Neural progenitor cell (in vitro differentiated cells): ENCODE measurements around the gene EMILIN2. TPM values are rescaled to one million over a fixed set of nuclear protein-coding genes. Genes with fewer than 3 reads are reported as not detected.

Experiments used
- DNase-seq: peaks from one replicate; pipeline ENCODE4 v3.0.0-alpha.2; 2016; ENCODE audit warnings: low spot score
- H2AFZ ChIP-seq: fragments of 200-600 bp; sonication (generic); replicated peaks from 2 replicates; pipeline ENCODE4 v1.6.1; 2016; ENCODE audit warnings: antibody characterized with exemption
- H3F3A ChIP-seq: fragments of 200-600 bp; sonication (generic); 2 replicates; pipeline ENCODE4 v1.6.1; 2016; ENCODE audit warnings: antibody characterized with exemption, low read depth
- H3K27ac ChIP-seq: fragments of 200-600 bp; sonication (generic); 2 replicates; pipeline ENCODE4 v1.5.1; 2016; ENCODE audit warnings: mild to moderate bottlenecking
- H3K27me3 ChIP-seq: fragments of 200-600 bp; sonication (generic); 2 replicates; pipeline ENCODE4 v1.6.1; 2016; ENCODE audit warnings: mild to moderate bottlenecking, moderate library complexity
- H3K36me3 ChIP-seq: fragments of 200-600 bp; sonication (generic); 2 replicates; pipeline ENCODE4 v1.5.1; 2016
- H3K4me1 ChIP-seq: fragments of 200-600 bp; sonication (generic); 2 replicates; pipeline ENCODE4 v1.6.1; 2016; ENCODE audit warnings: mixed run types
- H3K4me2 ChIP-seq: fragments of 200-600 bp; sonication (generic); 2 replicates; pipeline ENCODE4 v1.6.1; 2016
- H3K4me3 ChIP-seq: fragments of 200-600 bp; sonication (generic); 2 replicates; pipeline ENCODE4 v1.5.1; 2016
- H3K79me2 ChIP-seq: fragments of 200-600 bp; sonication (generic); 2 replicates; pipeline ENCODE4 v1.6.1; 2016; ENCODE audit warnings: low read depth
- H3K9ac ChIP-seq: fragments of 200-600 bp; sonication (generic); 2 replicates; pipeline ENCODE4 v1.6.1; 2016
- H3K9me3 ChIP-seq: fragments of 200-600 bp; sonication (generic); 2 replicates; pipeline ENCODE4 v1.5.1; 2016; ENCODE audit warnings: low read depth
- H4K20me1 ChIP-seq: fragments of 200-600 bp; sonication (generic); 2 replicates; pipeline ENCODE4 v1.6.1; 2016; ENCODE audit warnings: low read depth
- H3K27ac Mint-ChIP-seq: 3 replicates; pipeline ENCODE4 v1.8.0; 2021; ENCODE audit warnings: mixed read lengths
- H3K27me3 Mint-ChIP-seq: 2 replicates; pipeline ENCODE4 v1.8.0; 2022; ENCODE audit warnings: low read depth, mild to moderate bottlenecking, inconsistent platforms, moderate library complexity, mixed read lengths; ENCODE audit not compliant: insufficient read depth
- H3K36me3 Mint-ChIP-seq: 3 replicates; pipeline ENCODE4 v1.8.0; 2021; ENCODE audit warnings: mixed read lengths
- H3K4me1 Mint-ChIP-seq: 3 replicates; pipeline ENCODE4 v1.8.0; 2021; ENCODE audit warnings: mixed read lengths
- H3K4me3 Mint-ChIP-seq: 3 replicates; pipeline ENCODE4 v1.8.0; 2021; ENCODE audit warnings: mild to moderate bottlenecking, moderate library complexity, mixed read lengths
- H3K9me3 Mint-ChIP-seq: 3 replicates; pipeline ENCODE4 v1.8.0; 2020; ENCODE audit warnings: mixed read lengths
- EZH2 ChIP-seq: fragments of 200-600 bp; sonication (generic); IDR thresholded peaks from 2 replicates; pipeline ENCODE4 v1.6.1; 2017; ENCODE audit warnings: antibody characterized with exemption, mild to moderate bottlenecking, moderate library complexity
- EZH2phosphoT487 ChIP-seq: fragments of 200-600 bp; sonication (generic); IDR thresholded peaks from 2 replicates; pipeline ENCODE4 v1.6.1; 2017; ENCODE audit warnings: antibody characterized with exemption
- total RNA-seq: library from RNA; depleted of rRNA; stranded (reverse); fragments of >200 nt; gene quantifications from 2 replicates; pipeline ENCODE4 v1.2.3, GENCODE V29; 2015; ENCODE audit warnings: low replicate concordance
- TF ChIP-seq, protein P1 (sequence below): fragments of 200-600 bp; sonication (generic); IDR thresholded peaks from 2 replicates; pipeline ENCODE4 v1.5.1; 2017; ENCODE audit warnings: antibody characterized with exemption, mild to moderate bottlenecking

EMILIN2 gene
- total RNA-seq, 1 donor from 2014 or later: 2.2 TPM

DNA sequence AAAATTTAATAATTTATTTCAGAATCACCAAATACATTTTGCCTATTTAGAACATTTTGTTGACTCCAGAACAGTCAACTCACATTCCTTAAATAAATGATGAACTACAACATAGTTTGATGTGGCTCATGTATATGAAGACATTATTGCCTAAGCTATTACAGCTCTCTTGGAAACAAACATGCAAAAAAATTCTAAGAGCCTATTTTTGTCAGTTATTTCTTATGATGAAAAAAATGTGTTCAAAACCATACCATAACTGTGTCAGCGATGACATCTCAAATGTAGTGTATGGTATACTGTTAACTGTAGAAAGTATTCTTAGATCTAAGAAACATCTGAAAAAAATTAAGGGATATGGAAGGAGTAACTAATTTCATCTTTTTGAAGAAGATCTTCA lies 6.3 kb upstream of the EMILIN2 start:
- Mint-ChIP-seq H3K4me1 (peaks cover 5% of the 10 kb centered on the region), H3K27me3 (peaks cover 14% of the 10 kb centered on the region), H3K27ac (no peak overlapping the region), H3K4me3 (no peak overlapping the region), H3K36me3 (peaks cover 3% of the 10 kb centered on the region), H3K9me3 (peaks cover 21% of the 10 kb centered on the region)
- Histone ChIP-seq H3F3A (no peaks in the 10 kb centered on the region), H3K36me3 (no peaks in the 10 kb centered on the region), H2AFZ (no peak overlapping the region), H3K27ac (no peak overlapping the region), H4K20me1 (no peaks in the 10 kb centered on the region), H3K27me3 (peaks cover 28% of the 10 kb centered on the region), H3K79me2 (no peaks in the 10 kb centered on the region), H3K4me2 (no peak overlapping the region), H3K4me3 (no peak overlapping the region), H3K9ac (no peak overlapping the region), H3K4me1 (no peaks in the 10 kb centered on the region), H3K9me3 (no peaks in the 10 kb centered on the region)
- TF ChIP-seq, protein P1, sequence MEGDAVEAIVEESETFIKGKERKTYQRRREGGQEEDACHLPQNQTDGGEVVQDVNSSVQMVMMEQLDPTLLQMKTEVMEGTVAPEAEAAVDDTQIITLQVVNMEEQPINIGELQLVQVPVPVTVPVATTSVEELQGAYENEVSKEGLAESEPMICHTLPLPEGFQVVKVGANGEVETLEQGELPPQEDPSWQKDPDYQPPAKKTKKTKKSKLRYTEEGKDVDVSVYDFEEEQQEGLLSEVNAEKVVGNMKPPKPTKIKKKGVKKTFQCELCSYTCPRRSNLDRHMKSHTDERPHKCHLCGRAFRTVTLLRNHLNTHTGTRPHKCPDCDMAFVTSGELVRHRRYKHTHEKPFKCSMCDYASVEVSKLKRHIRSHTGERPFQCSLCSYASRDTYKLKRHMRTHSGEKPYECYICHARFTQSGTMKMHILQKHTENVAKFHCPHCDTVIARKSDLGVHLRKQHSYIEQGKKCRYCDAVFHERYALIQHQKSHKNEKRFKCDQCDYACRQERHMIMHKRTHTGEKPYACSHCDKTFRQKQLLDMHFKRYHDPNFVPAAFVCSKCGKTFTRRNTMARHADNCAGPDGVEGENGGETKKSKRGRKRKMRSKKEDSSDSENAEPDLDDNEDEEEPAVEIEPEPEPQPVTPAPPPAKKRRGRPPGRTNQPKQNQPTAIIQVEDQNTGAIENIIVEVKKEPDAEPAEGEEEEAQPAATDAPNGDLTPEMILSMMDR: no peak
- TF ChIP-seq EZH2phosphoT487: no peak
- no peak for TF ChIP-seq EZH2
- DNase-seq: no peak

GRCh38 chr18:2843146-2843545 lies 3.7 kb upstream of the EMILIN2 start:
- Mint-ChIP-seq H3K4me1 (peaks cover 15% of the 10 kb centered on the region), H3K36me3 (peaks cover 3% of the 10 kb centered on the region), H3K27ac (no peak overlapping the region), H3K9me3 (peaks cover 10% of the 10 kb centered on the region), H3K4me3 (no peak overlapping the region), H3K27me3 (peaks cover 27% of the 10 kb centered on the region)
- Histone ChIP-seq H2AFZ (no peak overlapping the region), H3K27ac (no peak overlapping the region), H3F3A (peaks cover 13% of the 10 kb centered on the region), H3K4me2 (no peak overlapping the region), H3K4me1 (peaks cover 7% of the 10 kb centered on the region), H3K36me3 (no peaks in the 10 kb centered on the region), H3K9ac (no peak overlapping the region), H3K4me3 (no peak overlapping the region), H3K9me3 (no peaks in the 10 kb centered on the region), H4K20me1 (peaks cover 4% of the 10 kb centered on the region), H3K79me2 (no peaks in the 10 kb centered on the region), H3K27me3 (peaks cover 55% of the 10 kb centered on the region)
- no peak for DNase-seq
- TF ChIP-seq, protein P1: no peak
- no peak for TF ChIP-seq EZH2
- no peak for TF ChIP-seq EZH2phosphoT487

DNA sequence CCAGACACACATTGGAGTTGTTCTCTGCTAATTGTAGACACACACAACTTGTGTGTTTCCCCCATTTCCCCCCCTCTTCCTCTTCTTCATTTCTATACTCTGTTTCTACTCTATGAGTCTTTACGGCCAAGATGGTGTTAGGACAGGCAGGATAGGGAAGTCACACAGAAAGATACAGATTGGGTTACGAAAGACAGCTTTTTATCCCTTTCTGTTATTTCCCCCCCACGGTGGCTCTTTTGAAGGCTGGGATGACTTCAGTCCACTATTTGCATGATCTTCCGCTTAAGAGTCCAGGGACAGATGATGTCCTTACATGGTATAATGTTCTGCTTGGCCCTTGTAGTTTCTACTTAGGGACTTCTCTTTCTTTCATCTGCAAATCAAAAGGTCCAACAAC lies 1.6 kb upstream of the EMILIN2 start:
- no peak overlapping the region for H3K27ac Mint-ChIP-seq
- peaks cover 7% of the 10 kb centered on the region for H3K4me1 ChIP-seq
- H4K20me1 ChIP-seq: peaks cover 4% of the 10 kb centered on the region
- no peak overlapping the region for H3K4me2 ChIP-seq
- H3K9me3 Mint-ChIP-seq: no peaks in the 10 kb centered on the region
- H3K9me3 ChIP-seq: no peaks in the 10 kb centered on the region
- H3K79me2 ChIP-seq: no peaks in the 10 kb centered on the region
- no peak overlapping the region for H3K9ac ChIP-seq
- peaks cover 24% of the 10 kb centered on the region for H3F3A ChIP-seq
- TF ChIP-seq, protein P1: no peak
- TF ChIP-seq EZH2: no peak
- TF ChIP-seq EZH2phosphoT487: no peak
- no peak overlapping the region for H3K4me3 Mint-ChIP-seq
- peaks cover 37% of the 10 kb centered on the region for H3K27me3 Mint-ChIP-seq
- H2AFZ ChIP-seq: no peak overlapping the region
- peaks cover 74% of the 10 kb centered on the region for H3K27me3 ChIP-seq
- H3K4me1 Mint-ChIP-seq: peaks cover 16% of the 10 kb centered on the region
- no peak overlapping the region for H3K4me3 ChIP-seq
- no peaks in the 10 kb centered on the region for H3K36me3 ChIP-seq
- no peak overlapping the region for H3K27ac ChIP-seq
- no peak for DNase-seq
- no peaks in the 10 kb centered on the region for H3K36me3 Mint-ChIP-seq
